ENCODE results near the gene EIF2AK2. TPM values are rescaled to one million over a fixed set of nuclear protein-coding genes. Genes with fewer than 3 reads are reported as not detected.

Gene EIF2AK2
- total RNA-seq, 1 donor from 2014 or later: 34.7 TPM

- Mint-ChIP-seq H3K36me3 (ENCODE audit: insufficient read depth) (peaks cover 20% of the 10 kb centered on the region), H3K27me3 (no peaks in the 10 kb centered on the region), H3K4me3 (ENCODE audit: low read depth) (no peak overlapping the region), H3K9me3 (ENCODE audit: low read depth) (no peaks in the 10 kb centered on the region), H3K27ac (no peak overlapping the region), H3K4me1 (ENCODE audit: low read depth) (no peaks in the 10 kb centered on the region)
- no peak for DNase-seq (ENCODE audit: low spot score, unreplicated experiment)
- TF ChIP-seq CTCF (IDR thresholded peaks at IDR 0.05; ENCODE audit: unreplicated experiment): peak; percentile 13
Measured at GRCh38 chr2:37142546-37142945, 14.2 kb downstream of the EIF2AK2 start.

- no peak for TF ChIP-seq CTCF (IDR thresholded peaks at IDR 0.05; ENCODE audit: unreplicated experiment)
- Mint-ChIP-seq H3K4me3 (ENCODE audit: low read depth) (no peak overlapping the region), H3K36me3 (ENCODE audit: insufficient read depth) (peaks cover 42% of the 10 kb centered on the region), H3K9me3 (ENCODE audit: low read depth) (no peaks in the 10 kb centered on the region), H3K4me1 (ENCODE audit: low read depth) (no peaks in the 10 kb centered on the region), H3K27ac (no peak overlapping the region), H3K27me3 (no peaks in the 10 kb centered on the region)
- no peak for DNase-seq (ENCODE audit: low spot score, unreplicated experiment)
Measured at GRCh38 chr2:37132914-37133313, 23.9 kb downstream of the EIF2AK2 start.

- no peak for DNase-seq (ENCODE audit: low spot score, unreplicated experiment)
- TF ChIP-seq CTCF (IDR thresholded peaks at IDR 0.05; ENCODE audit: unreplicated experiment): no peak
- H3K4me1 Mint-ChIP-seq (ENCODE audit: low read depth): no peaks in the 10 kb centered on the region
- no peak overlapping the region for H3K4me3 Mint-ChIP-seq (ENCODE audit: low read depth)
- H3K36me3 Mint-ChIP-seq (ENCODE audit: insufficient read depth): peaks cover 39% of the 10 kb centered on the region
- no peaks in the 10 kb centered on the region for H3K9me3 Mint-ChIP-seq (ENCODE audit: low read depth)
- H3K27ac Mint-ChIP-seq: peak overlapping the region; percentile 69
- no peaks in the 10 kb centered on the region for H3K27me3 Mint-ChIP-seq
Measured at GRCh38 chr2:37125416-37125815, 31.4 kb downstream of the EIF2AK2 start.

- TF ChIP-seq CTCF (IDR thresholded peaks at IDR 0.05; ENCODE audit: unreplicated experiment): no peak
- Mint-ChIP-seq H3K4me3 (ENCODE audit: low read depth) (no peak overlapping the region), H3K36me3 (ENCODE audit: insufficient read depth) (peaks cover 17% of the 10 kb centered on the region), H3K27me3 (no peaks in the 10 kb centered on the region), H3K4me1 (ENCODE audit: low read depth) (no peaks in the 10 kb centered on the region), H3K27ac (no peak overlapping the region), H3K9me3 (ENCODE audit: low read depth) (no peaks in the 10 kb centered on the region)
- DNase-seq (ENCODE audit: low spot score, unreplicated experiment): no peak
Measured at GRCh38 chr2:37119157-37119556, 37.6 kb downstream of the EIF2AK2 start.

- H3K27me3 Mint-ChIP-seq: no peaks in the 10 kb centered on the region
- H3K4me1 Mint-ChIP-seq (ENCODE audit: low read depth): no peaks in the 10 kb centered on the region
- no peak overlapping the region for H3K27ac Mint-ChIP-seq
- peaks cover 17% of the 10 kb centered on the region for H3K36me3 Mint-ChIP-seq (ENCODE audit: insufficient read depth)
- DNase-seq (ENCODE audit: low spot score, unreplicated experiment): no peak
- H3K9me3 Mint-ChIP-seq (ENCODE audit: low read depth): no peaks in the 10 kb centered on the region
- TF ChIP-seq CTCF (IDR thresholded peaks at IDR 0.05; ENCODE audit: unreplicated experiment): no peak
- no peak overlapping the region for H3K4me3 Mint-ChIP-seq (ENCODE audit: low read depth)
Measured at GRCh38 chr2:37117566-37117965, 39.2 kb downstream of the EIF2AK2 start.
